ENCODE results near the gene SBF2.
"Not testable (repeated sequence)": the region's sequence is repeated elsewhere in the genome, so short reads cannot be mapped to it uniquely, and the experiment has no call there.

Gene SBF2

GRCh38 chr11:10268746-10269488 lies 25.1 kb downstream of the SBF2 start:
- DNase-seq (ENCODE audit: low read depth in 1 of 2, low spot score in 1 of 2) = no peak

DNA sequence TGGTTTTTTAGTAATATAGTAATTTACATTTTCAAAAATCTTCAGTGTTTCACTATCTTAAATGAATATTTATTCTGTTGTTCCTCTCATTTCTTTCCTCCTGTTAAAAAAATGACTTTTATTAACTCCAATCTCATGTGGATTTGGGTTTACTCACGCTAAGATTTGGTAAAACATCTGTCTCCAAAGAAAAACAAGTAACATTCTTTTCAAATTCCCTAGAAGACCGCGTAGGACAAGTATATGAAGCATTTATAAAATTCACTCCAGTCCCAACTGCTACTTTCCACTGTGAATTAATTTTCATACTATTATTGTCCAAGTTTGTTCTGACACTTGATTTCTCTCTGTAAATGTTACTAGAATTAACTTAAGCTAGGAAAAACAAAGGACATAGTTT lies 26.2 kb downstream of the SBF2 start:
- no peak for DNase-seq (ENCODE audit: low read depth in 1 of 2, low spot score in 1 of 2)

DNA sequence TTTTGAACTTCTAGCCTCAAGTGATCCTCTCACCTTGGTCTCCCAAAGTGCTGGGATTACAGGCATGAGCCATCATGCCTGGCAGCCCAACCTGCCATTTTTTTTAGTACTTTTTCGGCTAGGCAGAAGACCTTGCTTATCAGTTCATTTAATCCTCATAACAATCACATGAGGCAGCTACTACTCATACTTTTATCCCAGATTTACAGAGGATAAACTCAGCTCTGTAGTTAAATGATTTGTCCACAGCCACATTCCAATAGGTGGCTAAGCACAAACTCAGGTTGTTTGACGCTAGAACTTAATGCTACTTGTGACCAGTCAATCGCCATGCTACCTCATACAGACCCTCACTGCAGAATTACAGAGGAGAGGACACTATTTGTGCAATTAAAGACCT lies 28.1 kb downstream of the SBF2 start:
- DNase-seq (ENCODE audit: low read depth in 1 of 2, low spot score in 1 of 2) = no peak

DNA sequence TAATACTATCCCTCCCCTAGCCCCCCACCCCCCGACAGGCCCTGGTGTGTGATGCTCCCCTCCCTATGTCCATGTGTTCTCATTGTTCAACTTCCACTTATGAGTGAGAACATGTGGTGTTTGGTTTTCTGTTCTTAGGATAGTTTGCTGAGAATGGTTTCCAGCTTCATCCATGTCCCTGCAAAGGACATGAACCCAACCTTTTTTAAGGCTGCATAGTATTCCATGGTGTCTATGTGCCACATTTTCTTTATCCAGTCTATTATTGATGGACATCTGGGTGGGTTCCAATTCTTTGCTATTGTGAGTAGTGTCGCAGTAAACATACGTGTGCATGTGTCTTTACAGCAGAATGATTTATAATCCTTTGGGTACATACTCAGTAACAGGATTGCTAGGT lies 29.3 kb downstream of the SBF2 start:
- DNase-seq (ENCODE audit: low read depth in 1 of 2, low spot score in 1 of 2) = not testable (repeated sequence)

- DNase-seq (ENCODE audit: low read depth in 1 of 2, low spot score in 1 of 2) = no peak
Measured at GRCh38 chr11:10263929-10264328, 30.1 kb downstream of the SBF2 start.

- no peak for DNase-seq (ENCODE audit: low read depth in 1 of 2, low spot score in 1 of 2)
Measured at GRCh38 chr11:10261821-10262220, 32.2 kb downstream of the SBF2 start.

DNA sequence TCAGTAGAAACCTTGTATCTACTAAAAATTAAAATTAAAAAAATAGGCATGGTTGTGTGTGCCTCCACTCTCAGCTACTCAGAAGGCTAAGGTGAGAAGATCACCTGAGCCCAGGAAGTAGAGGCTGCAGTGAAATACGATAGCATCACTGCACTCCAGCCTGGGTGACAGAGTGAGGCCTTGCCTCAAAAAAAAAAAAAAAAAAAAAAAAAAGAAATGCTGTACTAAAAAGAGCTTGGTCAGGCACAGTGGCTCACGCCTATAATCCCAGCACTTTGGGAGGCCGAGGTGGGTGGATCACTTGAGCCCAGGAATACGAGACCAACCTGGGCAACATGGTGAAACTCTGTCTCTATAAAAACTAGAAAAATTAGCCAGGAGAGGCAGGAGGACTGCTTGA lies 36.5 kb downstream of the SBF2 start:
- no peak for DNase-seq (ENCODE audit: low read depth in 1 of 2, low spot score in 1 of 2)

- no peak for DNase-seq (ENCODE audit: low read depth in 1 of 2, low spot score in 1 of 2)
Measured at GRCh38 chr11:10255388-10256125, 38.5 kb downstream of the SBF2 start.

GRCh38 chr11:10249448-10250131 lies 44.4 kb downstream of the SBF2 start:
- DNase-seq (ENCODE audit: low read depth in 1 of 2, low spot score in 1 of 2) = not testable (repeated sequence)

GRCh38 chr11:10247011-10247410 lies 47.0 kb downstream of the SBF2 start:
- DNase-seq (ENCODE audit: low read depth in 1 of 2, low spot score in 1 of 2) = no peak

GRCh38 chr11:10243896-10244575 lies 50.0 kb downstream of the SBF2 start:
- no peak for DNase-seq (ENCODE audit: low read depth in 1 of 2, low spot score in 1 of 2)

- no peak for DNase-seq (ENCODE audit: low read depth in 1 of 2, low spot score in 1 of 2)
Measured at GRCh38 chr11:10236840-10237239, 57.2 kb downstream of the SBF2 start.

DNA sequence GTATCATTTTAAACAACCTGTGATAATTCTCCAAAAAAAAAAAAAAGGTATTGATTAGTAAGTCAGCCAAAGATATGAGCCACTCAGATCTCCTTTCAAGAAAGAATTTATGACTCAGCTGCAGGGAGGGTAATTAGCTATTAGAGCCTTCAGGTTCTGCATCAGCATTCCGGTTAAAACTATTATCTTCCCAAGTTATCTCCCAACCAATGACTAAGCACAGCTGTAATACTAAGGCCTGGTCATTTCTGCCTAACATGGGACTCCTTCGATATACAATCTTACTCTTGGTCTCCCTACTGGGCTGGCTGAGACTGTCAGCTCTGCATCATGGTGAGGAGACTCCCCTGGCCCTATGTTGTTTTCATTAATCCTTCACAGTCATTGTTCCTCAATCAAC lies 60.4 kb downstream of the SBF2 start:
- DNase-seq (ENCODE audit: low read depth in 1 of 2, low spot score in 1 of 2) = no peak

GRCh38 chr11:10232756-10233155 lies 61.3 kb downstream of the SBF2 start:
- no peak for DNase-seq (ENCODE audit: low read depth in 1 of 2, low spot score in 1 of 2)

- DNase-seq (ENCODE audit: low read depth in 1 of 2, low spot score in 1 of 2) = not testable (repeated sequence)
Measured at GRCh38 chr11:10231803-10232202, 62.2 kb downstream of the SBF2 start.

- DNase-seq (ENCODE audit: low read depth in 1 of 2, low spot score in 1 of 2) = no peak
Measured at GRCh38 chr11:10225553-10225952, 68.5 kb downstream of the SBF2 start.

GRCh38 chr11:10222399-10222798 lies 71.6 kb downstream of the SBF2 start:
- no peak for DNase-seq (ENCODE audit: low read depth in 1 of 2, low spot score in 1 of 2)

- no peak for DNase-seq (ENCODE audit: low read depth in 1 of 2, low spot score in 1 of 2)
Measured at GRCh38 chr11:10221342-10221741, 72.7 kb downstream of the SBF2 start.

DNA sequence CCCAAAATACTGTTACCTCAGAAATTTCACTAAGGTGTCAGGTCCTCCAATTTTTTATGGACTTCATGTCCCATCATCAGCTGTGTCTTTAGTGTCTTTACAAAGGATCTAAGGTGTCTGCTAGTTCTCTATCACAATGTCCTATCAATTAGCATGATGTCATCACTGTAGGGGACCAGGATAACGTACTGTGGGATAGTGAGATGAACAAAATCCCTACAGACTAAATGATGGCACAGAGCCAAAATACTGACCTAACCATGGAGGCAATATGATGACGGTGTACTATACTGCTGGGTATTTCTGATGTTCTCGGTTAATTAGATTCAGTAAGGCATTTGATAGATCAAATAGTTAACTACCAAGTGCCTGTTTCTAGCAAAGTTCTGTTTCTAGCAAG lies 82.5 kb downstream of the SBF2 start:
- DNase-seq (ENCODE audit: low read depth in 1 of 2, low spot score in 1 of 2) = no peak

DNA sequence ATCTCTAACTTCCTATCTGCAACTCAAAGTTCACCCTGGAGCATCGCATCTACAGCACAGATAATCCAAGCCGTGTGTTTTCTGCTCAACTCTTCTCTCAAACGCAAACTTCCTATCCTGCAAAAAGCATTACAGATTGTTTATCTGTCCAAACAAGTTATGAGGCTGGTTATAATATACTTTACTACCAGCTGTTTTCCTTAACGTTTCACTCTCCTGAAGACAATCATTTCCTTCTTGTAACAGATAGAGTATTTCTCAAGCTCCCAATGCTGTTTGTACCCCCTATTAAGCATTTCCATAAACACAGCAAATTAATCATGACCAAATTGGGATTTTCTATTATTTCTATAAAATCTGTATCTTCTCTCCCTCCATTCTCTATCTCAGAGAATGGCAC lies 84.7 kb downstream of the SBF2 start:
- DNase-seq (ENCODE audit: low read depth in 1 of 2, low spot score in 1 of 2) = no peak

- DNase-seq (ENCODE audit: low read depth in 1 of 2, low spot score in 1 of 2) = no peak
Measured at GRCh38 chr11:10208131-10208575, 85.9 kb downstream of the SBF2 start.

Measured in activated CD4-positive, alpha-beta T cell treated with anti-CD3 and anti-CD28 coated beads, Interleukin-2, amount 50 U/mL, for 24 hours (primary cell).